Stimulated activated CD8-positive, alpha-beta memory T cell treated with anti-CD3 and anti-CD28 coated beads, Interleukin-2, amount 100 ng/mL, for 1 hour (primary cell): ENCODE data around the gene GALNT2.

Source experiments
- DNase-seq, 2 donors: peaks; one replicate each; pipeline ENCODE4 v3.0.0-alpha.2; 2020; ENCODE audit warnings: low read depth in 2 of 2

The GALNT2 gene

GRCh38 chr1:230321341-230321740, 254.3 kb downstream of the GALNT2 start:
- no peak for DNase-seq

GRCh38 chr1:230321741-230322420, 254.8 kb downstream of the GALNT2 start:
- DNase-seq = no peak

- DNase-seq = no peak
Observed at GRCh38 chr1:230322421-230322756, 255.4 kb downstream of the GALNT2 start.

- DNase-seq = no peak
Observed at GRCh38 chr1:230322967-230323547, 256.0 kb downstream of the GALNT2 start.

- DNase-seq = no peak
Observed at GRCh38 chr1:230323686-230324085, 256.6 kb downstream of the GALNT2 start.

- DNase-seq = no peak
Observed at GRCh38 chr1:230326971-230327891, 260.2 kb downstream of the GALNT2 start.

- no peak for DNase-seq
Observed at GRCh38 chr1:230327892-230328284, 260.9 kb downstream of the GALNT2 start.

- no peak for DNase-seq
Observed at GRCh38 chr1:230328342-230329015, 261.4 kb downstream of the GALNT2 start.

- no peak for DNase-seq
Observed at GRCh38 chr1:230330157-230330556, 263.1 kb downstream of the GALNT2 start.
